ENCODE results near the gene TECTA. TPM values are rescaled to one million over a fixed set of nuclear protein-coding genes. Genes with fewer than 3 reads are reported as not detected.

Gene TECTA
- total and polyA plus RNA-seq, 2 experiments from 2014 or later: 0.17 to 0.50 TPM

DNA sequence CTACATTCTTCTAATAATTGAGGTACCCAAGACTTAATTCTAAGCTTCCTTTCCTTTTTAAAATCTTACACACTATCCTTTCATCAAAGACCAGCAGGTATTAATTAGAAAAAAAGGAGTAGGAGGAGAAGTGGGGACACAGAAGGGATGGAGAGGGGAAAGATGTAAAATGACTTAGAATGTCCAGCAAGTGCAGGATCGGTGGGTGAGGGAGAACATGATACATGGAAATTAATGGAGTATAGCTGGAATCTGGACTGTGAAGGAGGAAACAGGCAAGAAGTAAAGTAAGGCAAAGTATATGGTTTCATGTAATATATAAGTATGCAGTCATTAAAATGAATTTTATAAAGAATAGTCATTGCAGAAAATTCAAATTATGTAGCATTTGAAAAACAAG lies 127.8 kb downstream of the TECTA start:
- Histone ChIP-seq H3K27ac (no peak overlapping the region), H3K79me2 (no peaks in the 10 kb centered on the region), H3K4me3 (no peak overlapping the region), H3K9me2 (replicated peaks; ENCODE audit: insufficient read depth) (no peaks in the 10 kb centered on the region), H3K4me1 (ENCODE audit: insufficient read depth) (no peaks in the 10 kb centered on the region), H4K20me1 (ENCODE audit: insufficient read depth, poor library complexity, severe bottlenecking) (no peaks in the 10 kb centered on the region), H2AFZ (no peak overlapping the region), H3K36me3 (replicated peaks; ENCODE audit: insufficient read depth, low read depth) (no peaks in the 10 kb centered on the region), H3K4me2 (no peak overlapping the region), H3K9me3 (ENCODE audit: low read depth) (no peaks in the 10 kb centered on the region), H3K27me3 (no peaks in the 10 kb centered on the region)
- WGBS (ENCODE audit: low lambda C conversion rate, missing lambda C conversion rate): 69% methylated on average over 1 of the region's 1 CpG
- TF ChIP-seq EZH2 (IDR thresholded peaks at IDR 0.05; ENCODE audit: borderline replicate concordance): no peak
- TF ChIP-seq, protein P1, sequence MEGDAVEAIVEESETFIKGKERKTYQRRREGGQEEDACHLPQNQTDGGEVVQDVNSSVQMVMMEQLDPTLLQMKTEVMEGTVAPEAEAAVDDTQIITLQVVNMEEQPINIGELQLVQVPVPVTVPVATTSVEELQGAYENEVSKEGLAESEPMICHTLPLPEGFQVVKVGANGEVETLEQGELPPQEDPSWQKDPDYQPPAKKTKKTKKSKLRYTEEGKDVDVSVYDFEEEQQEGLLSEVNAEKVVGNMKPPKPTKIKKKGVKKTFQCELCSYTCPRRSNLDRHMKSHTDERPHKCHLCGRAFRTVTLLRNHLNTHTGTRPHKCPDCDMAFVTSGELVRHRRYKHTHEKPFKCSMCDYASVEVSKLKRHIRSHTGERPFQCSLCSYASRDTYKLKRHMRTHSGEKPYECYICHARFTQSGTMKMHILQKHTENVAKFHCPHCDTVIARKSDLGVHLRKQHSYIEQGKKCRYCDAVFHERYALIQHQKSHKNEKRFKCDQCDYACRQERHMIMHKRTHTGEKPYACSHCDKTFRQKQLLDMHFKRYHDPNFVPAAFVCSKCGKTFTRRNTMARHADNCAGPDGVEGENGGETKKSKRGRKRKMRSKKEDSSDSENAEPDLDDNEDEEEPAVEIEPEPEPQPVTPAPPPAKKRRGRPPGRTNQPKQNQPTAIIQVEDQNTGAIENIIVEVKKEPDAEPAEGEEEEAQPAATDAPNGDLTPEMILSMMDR (IDR thresholded peaks at IDR 0.05; ENCODE audit: poor library complexity): no peak
- TF ChIP-seq EZH2phosphoT487 (IDR thresholded peaks at IDR 0.05; ENCODE audit: low read depth, severe bottlenecking, unreplicated experiment): no peak
- no peak for DNase-seq (ENCODE audit: low spot score)

DNA sequence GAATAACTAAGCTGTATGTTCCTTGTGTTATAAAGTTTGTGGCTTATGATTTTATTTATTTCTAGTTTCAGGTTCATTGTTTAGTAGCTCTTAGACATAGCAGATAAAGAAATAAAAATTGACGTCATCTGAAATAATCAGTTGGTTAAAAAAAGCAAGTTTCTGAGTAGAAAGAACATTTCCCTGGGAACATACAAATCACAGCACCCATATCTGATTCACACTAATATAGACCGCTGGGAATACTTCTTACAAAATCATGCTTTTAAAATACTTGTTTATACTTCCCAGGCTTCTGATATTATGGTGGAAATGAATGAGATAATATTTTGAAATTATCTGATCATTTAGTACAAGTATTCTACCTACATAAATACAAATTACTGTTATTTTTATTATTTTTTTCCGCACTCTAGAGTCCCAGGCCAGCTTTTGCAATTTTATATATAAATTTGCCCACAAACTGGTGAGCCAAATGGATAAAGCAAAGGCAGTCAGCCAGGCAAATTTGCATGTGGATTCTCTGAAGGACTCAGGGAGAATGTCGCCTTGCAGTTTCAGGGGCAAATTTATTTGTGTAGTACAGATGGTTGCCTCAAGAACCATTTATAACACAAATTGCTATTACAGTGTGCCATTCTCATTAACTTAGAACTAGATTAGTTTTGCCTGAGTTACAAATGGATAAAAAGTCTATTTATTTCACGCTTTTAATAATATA lies 128.6 kb downstream of the TECTA start:
- Histone ChIP-seq H3K27me3 (no peaks in the 10 kb centered on the region), H2AFZ (no peak overlapping the region), H3K4me2 (no peak overlapping the region), H4K20me1 (ENCODE audit: insufficient read depth, poor library complexity, severe bottlenecking) (no peaks in the 10 kb centered on the region), H3K4me3 (no peak overlapping the region), H3K79me2 (no peaks in the 10 kb centered on the region), H3K9me2 (replicated peaks; ENCODE audit: insufficient read depth) (no peaks in the 10 kb centered on the region), H3K36me3 (replicated peaks; ENCODE audit: insufficient read depth, low read depth) (no peaks in the 10 kb centered on the region), H3K4me1 (ENCODE audit: insufficient read depth) (no peaks in the 10 kb centered on the region), H3K27ac (no peak overlapping the region), H3K9me3 (ENCODE audit: low read depth) (no peaks in the 10 kb centered on the region)
- no peak for DNase-seq (ENCODE audit: low spot score)
- 80% methylated on average over 5 of the region's 5 CpGs for WGBS (ENCODE audit: low lambda C conversion rate, missing lambda C conversion rate)
- no peak for TF ChIP-seq EZH2phosphoT487 (IDR thresholded peaks at IDR 0.05; ENCODE audit: low read depth, severe bottlenecking, unreplicated experiment)
- no peak for TF ChIP-seq EZH2 (IDR thresholded peaks at IDR 0.05; ENCODE audit: borderline replicate concordance)
- TF ChIP-seq, protein P1 (IDR thresholded peaks at IDR 0.05; ENCODE audit: poor library complexity): no peak

DNA sequence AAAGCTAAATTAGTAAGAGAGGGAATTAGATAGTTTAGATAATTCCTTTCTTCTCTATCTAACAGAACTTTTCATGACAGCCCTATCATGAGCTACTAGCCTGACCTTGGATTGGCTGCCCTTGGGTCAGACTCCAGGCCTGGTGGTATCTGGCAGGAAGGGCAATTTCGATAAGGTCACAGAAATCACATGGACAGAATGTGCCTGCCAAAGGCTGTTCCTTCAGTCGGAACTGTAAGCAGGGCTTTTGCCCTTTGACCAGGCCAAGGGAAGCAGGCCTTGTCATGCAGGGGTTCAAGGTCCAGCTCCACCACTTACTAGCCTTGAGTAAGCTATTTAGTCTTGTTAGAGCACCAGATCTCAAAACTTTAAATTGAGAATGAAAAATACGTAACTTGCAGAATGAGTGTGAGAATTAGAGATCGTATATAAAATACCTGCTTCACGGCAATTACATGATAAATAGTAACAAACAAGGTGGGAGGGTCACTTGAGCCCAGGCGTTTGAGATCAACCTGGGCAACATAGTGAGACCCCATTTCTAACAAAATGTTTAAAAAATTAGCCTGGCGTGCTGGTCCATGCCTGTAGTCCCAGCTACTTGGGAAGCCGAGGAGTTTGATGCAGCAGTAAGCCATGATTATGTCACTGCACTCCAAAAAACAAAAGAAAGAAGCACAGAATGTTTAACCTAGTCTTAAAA lies 130.7 kb downstream of the TECTA start:
- Histone ChIP-seq H3K4me3 (no peak overlapping the region), H3K27me3 (no peaks in the 10 kb centered on the region), H3K4me1 (ENCODE audit: insufficient read depth) (peaks cover 9% of the 10 kb centered on the region), H3K9me2 (replicated peaks; ENCODE audit: insufficient read depth) (no peaks in the 10 kb centered on the region), H3K36me3 (replicated peaks; ENCODE audit: insufficient read depth, low read depth) (no peaks in the 10 kb centered on the region), H3K27ac (peak overlapping the region; percentile 25), H4K20me1 (ENCODE audit: insufficient read depth, poor library complexity, severe bottlenecking) (no peaks in the 10 kb centered on the region), H2AFZ (no peak overlapping the region), H3K4me2 (no peak overlapping the region), H3K9me3 (ENCODE audit: low read depth) (no peaks in the 10 kb centered on the region), H3K79me2 (no peaks in the 10 kb centered on the region)
- DNase-seq (ENCODE audit: low spot score): peak; percentile 54
- 87% methylated on average over 8 of the region's 8 CpGs for WGBS (ENCODE audit: low lambda C conversion rate, missing lambda C conversion rate)
- TF ChIP-seq, protein P1 (IDR thresholded peaks at IDR 0.05; ENCODE audit: poor library complexity): no peak
- TF ChIP-seq EZH2phosphoT487 (IDR thresholded peaks at IDR 0.05; ENCODE audit: low read depth, severe bottlenecking, unreplicated experiment) (no peak), EZH2 (IDR thresholded peaks at IDR 0.05; ENCODE audit: borderline replicate concordance) (no peak)
